ENCODE measurements around the gene CYP46A1. TPM values are rescaled to one million over a fixed set of nuclear protein-coding genes. Genes with fewer than 3 reads are reported as not detected.

CYP46A1 gene
- total RNA-seq, 4 donors from 2014 or later = 0.13 to 2.5 TPM; not detected in 2

DNA sequence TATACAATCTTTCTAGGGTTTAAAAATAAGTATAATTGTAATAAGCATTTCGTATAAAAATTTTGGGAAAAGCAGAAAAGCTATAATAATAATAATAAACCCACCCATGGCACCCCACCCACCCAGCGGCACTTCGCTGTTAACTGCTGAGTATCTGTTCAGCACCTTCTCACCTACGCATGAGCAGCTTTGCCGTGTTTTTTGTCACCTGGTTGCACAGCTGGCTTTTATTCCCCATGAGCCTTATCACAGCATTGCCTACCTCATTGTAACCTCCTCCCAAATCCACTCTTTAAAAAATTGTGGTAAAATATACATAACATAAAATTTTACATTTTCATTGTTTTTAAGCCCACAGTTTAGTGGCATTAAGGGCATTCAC lies 34.7 kb downstream of the CYP46A1 start:
- H3K27me3 ChIP-seq = no peaks in the 10 kb centered on the region
- no peak overlapping the region for H3K4me3 ChIP-seq
- DNase-seq = peak in 2 of 3 donors; percentile 6 to 10
- H3K27ac ChIP-seq = no peak overlapping the region
- no peaks in the 10 kb centered on the region for H3K9me3 ChIP-seq
- no peaks in the 10 kb centered on the region for H3K4me1 ChIP-seq
- H3K36me3 ChIP-seq = no peaks in the 10 kb centered on the region
- TF ChIP-seq POLR2A (IDR thresholded peaks at IDR 0.05) (no peak), CTCF (IDR thresholded peaks at IDR 0.05) (no peak)

GRCh38 chr14:99720941-99721791 lies 37.1 kb downstream of the CYP46A1 start:
- H3K4me3 ChIP-seq = no peak overlapping the region
- TF ChIP-seq POLR2A (IDR thresholded peaks at IDR 0.05) (no peak), CTCF (IDR thresholded peaks at IDR 0.05) (no peak)
- no peaks in the 10 kb centered on the region for H3K4me1 ChIP-seq
- H3K27ac ChIP-seq = no peak overlapping the region
- H3K27me3 ChIP-seq = no peaks in the 10 kb centered on the region
- no peaks in the 10 kb centered on the region for H3K9me3 ChIP-seq
- peak in 2 of 3 donors; percentile 2 to 19 for DNase-seq
- H3K36me3 ChIP-seq = no peaks in the 10 kb centered on the region

- TF ChIP-seq POLR2A (IDR thresholded peaks at IDR 0.05) = no peak
- DNase-seq = peak in 2 of 3 donors; percentile 11 to 33
- H3K36me3 ChIP-seq = no peaks in the 10 kb centered on the region
- H3K9me3 ChIP-seq = no peaks in the 10 kb centered on the region
- no peak overlapping the region for H3K27ac ChIP-seq
- no peak overlapping the region for H3K4me3 ChIP-seq
- no peaks in the 10 kb centered on the region for H3K27me3 ChIP-seq
- H3K4me1 ChIP-seq = no peaks in the 10 kb centered on the region
Observed at GRCh38 chr14:99721792-99722516, 37.9 kb downstream of the CYP46A1 start.

GRCh38 chr14:99722741-99723140 lies 38.6 kb downstream of the CYP46A1 start:
- no peak overlapping the region for H3K4me3 ChIP-seq
- TF ChIP-seq POLR2A (IDR thresholded peaks at IDR 0.05) (no peak), CTCF (IDR thresholded peaks at IDR 0.05) (no peak)
- peak in 2 of 3 donors; percentile 3 to 7 for DNase-seq
- H3K4me1 ChIP-seq = no peaks in the 10 kb centered on the region
- H3K36me3 ChIP-seq = no peaks in the 10 kb centered on the region
- no peaks in the 10 kb centered on the region for H3K9me3 ChIP-seq
- no peak overlapping the region for H3K27ac ChIP-seq
- no peaks in the 10 kb centered on the region for H3K27me3 ChIP-seq

- no peak for TF ChIP-seq POLR2A (IDR thresholded peaks at IDR 0.05)
- TF ChIP-seq CTCF (IDR thresholded peaks at IDR 0.05) = no peak
- Histone ChIP-seq H3K27ac (no peak overlapping the region), H3K27me3 (no peaks in the 10 kb centered on the region), H3K9me3 (no peaks in the 10 kb centered on the region), H3K4me1 (no peaks in the 10 kb centered on the region), H3K4me3 (no peak overlapping the region), H3K36me3 (no peaks in the 10 kb centered on the region)
- peak in 1 of 3 donors; percentile 18 for DNase-seq
Observed at GRCh38 chr14:99724196-99724891, 40.2 kb downstream of the CYP46A1 start.

Data from Peyer's patch (tissue), 4 donors.